ENCODE measurements around the gene TAB3. TPM values are rescaled to one million over a fixed set of nuclear protein-coding genes. Genes with fewer than 3 reads are reported as not detected.
A peak's percentile ranks its signal among the peaks of the same experiment; 100 is the strongest.

The TAB3 gene
- total and polyA plus RNA-seq, 3 experiments from 2014 or later: 7.6 to 21.4 (median 21.1) TPM

- peaks cover 0 to 32% (median 4%) of the 10 kb centered on the region in 3 donors for H3K36me3 Mint-ChIP-seq
- no peak overlapping the region for H3K27ac ChIP-seq (ENCODE audit: low read depth, low read length)
- no peak overlapping the region for H3K4me3 ChIP-seq (ENCODE audit: low read length)
- DNase-seq: no peak
- no peaks in the 10 kb centered on the region for H3K9me3 Mint-ChIP-seq
- H3K27me3 ChIP-seq (ENCODE audit: insufficient read depth, low read length, poor library complexity, severe bottlenecking): no peaks in the 10 kb centered on the region
- ChIA-PET CTCF (no interaction called here), POLR2A (no interaction called here)
- H3K4me1 ChIP-seq (ENCODE audit: insufficient read depth, low read length): peaks cover 12% of the 10 kb centered on the region
- H3K4me1 Mint-ChIP-seq: peaks cover 20 to 34% (median 23%) of the 10 kb centered on the region in 3 donors
- H3K9me3 ChIP-seq (ENCODE audit: low read length): no peaks in the 10 kb centered on the region
- H3K36me3 ChIP-seq (ENCODE audit: insufficient read depth, low read length): no peaks in the 10 kb centered on the region
- H3K4me3 Mint-ChIP-seq: no peak overlapping the region
- peak overlapping the region in 3 of 8 donors; percentile 29 to 80 (median 48) for H3K27ac Mint-ChIP-seq
- peaks cover 0 to 1% of the 10 kb centered on the region in 2 donors for H3K27me3 Mint-ChIP-seq
Observed at GRCh38 chrX:30830326-30830943, 58.6 kb downstream of the TAB3 start.

- no peak overlapping the region for H3K27ac ChIP-seq (ENCODE audit: low read depth, low read length)
- no peak overlapping the region for H3K4me3 ChIP-seq (ENCODE audit: low read length)
- Mint-ChIP-seq H3K4me3 (no peak overlapping the region), H3K27ac (no peak overlapping the region), H3K27me3 (peaks cover 1 to 4% of the 10 kb centered on the region in 2 donors), H3K9me3 (no peaks in the 10 kb centered on the region), H3K36me3 (peaks cover 0 to under 1% (median 0%) of the 10 kb centered on the region in 3 donors), H3K4me1 (peaks cover 13 to 19% (median 18%) of the 10 kb centered on the region in 3 donors)
- POLR2A ChIA-PET: no interaction called here
- H3K4me1 ChIP-seq (ENCODE audit: insufficient read depth, low read length): peaks cover 13% of the 10 kb centered on the region
- no peaks in the 10 kb centered on the region for H3K27me3 ChIP-seq (ENCODE audit: insufficient read depth, low read length, poor library complexity, severe bottlenecking)
- no peaks in the 10 kb centered on the region for H3K36me3 ChIP-seq (ENCODE audit: insufficient read depth, low read length)
- DNase-seq: no peak
- H3K9me3 ChIP-seq (ENCODE audit: low read length): no peaks in the 10 kb centered on the region
- CTCF ChIA-PET: no interaction called here
Observed at GRCh38 chrX:30824275-30824674, 64.8 kb downstream of the TAB3 start.

GRCh38 chrX:30822764-30823163 is 66.3 kb downstream of the TAB3 start:
- H3K4me1 ChIP-seq (ENCODE audit: insufficient read depth, low read length): peaks cover 13% of the 10 kb centered on the region
- CTCF ChIA-PET: interaction anchor here (0.7 kb wide), 1 partner anchor 15 kb away, joined by 3 read pairs; no protein-coding TSS in a partner anchor
- H3K4me3 ChIP-seq (ENCODE audit: low read length): no peak overlapping the region
- POLR2A ChIA-PET: no interaction called here
- no peaks in the 10 kb centered on the region for H3K27me3 ChIP-seq (ENCODE audit: insufficient read depth, low read length, poor library complexity, severe bottlenecking)
- no peak overlapping the region for H3K27ac Mint-ChIP-seq
- H3K9me3 ChIP-seq (ENCODE audit: low read length): no peaks in the 10 kb centered on the region
- H3K36me3 Mint-ChIP-seq: no peaks in the 10 kb centered on the region
- DNase-seq: no peak
- H3K27me3 Mint-ChIP-seq: peaks cover 1 to 6% of the 10 kb centered on the region in 2 donors
- H3K4me3 Mint-ChIP-seq: no peak overlapping the region
- H3K9me3 Mint-ChIP-seq: no peaks in the 10 kb centered on the region
- H3K36me3 ChIP-seq (ENCODE audit: insufficient read depth, low read length): no peaks in the 10 kb centered on the region
- H3K4me1 Mint-ChIP-seq: peaks cover 13 to 19% (median 18%) of the 10 kb centered on the region in 3 donors
- H3K27ac ChIP-seq (ENCODE audit: low read depth, low read length): no peak overlapping the region

- H3K4me3 ChIP-seq (ENCODE audit: low read length): no peak overlapping the region
- CTCF ChIA-PET: interaction anchor here (0.7 kb wide), 1 partner anchor 16 kb away, joined by 3 read pairs; no protein-coding TSS in a partner anchor
- DNase-seq: no peak
- H3K4me3 Mint-ChIP-seq: no peak overlapping the region
- POLR2A ChIA-PET: no interaction called here
- peaks cover 13 to 19% (median 18%) of the 10 kb centered on the region in 3 donors for H3K4me1 Mint-ChIP-seq
- no peaks in the 10 kb centered on the region for H3K36me3 Mint-ChIP-seq
- peaks cover 13% of the 10 kb centered on the region for H3K4me1 ChIP-seq (ENCODE audit: insufficient read depth, low read length)
- no peaks in the 10 kb centered on the region for H3K36me3 ChIP-seq (ENCODE audit: insufficient read depth, low read length)
- no peaks in the 10 kb centered on the region for H3K9me3 ChIP-seq (ENCODE audit: low read length)
- H3K27ac ChIP-seq (ENCODE audit: low read depth, low read length): no peak overlapping the region
- no peaks in the 10 kb centered on the region for H3K9me3 Mint-ChIP-seq
- H3K27me3 ChIP-seq (ENCODE audit: insufficient read depth, low read length, poor library complexity, severe bottlenecking): no peaks in the 10 kb centered on the region
- H3K27ac Mint-ChIP-seq: peak overlapping the region in 1 of 8 donors; percentile 48
- peaks cover 1 to 6% of the 10 kb centered on the region in 2 donors for H3K27me3 Mint-ChIP-seq
Observed at GRCh38 chrX:30822068-30822681, 66.9 kb downstream of the TAB3 start.

- H3K4me1 ChIP-seq (ENCODE audit: insufficient read depth, low read length): peaks cover 13% of the 10 kb centered on the region
- Mint-ChIP-seq H3K27ac (no peak overlapping the region), H3K4me3 (no peak overlapping the region), H3K27me3 (peaks cover 3 to 6% of the 10 kb centered on the region in 2 donors), H3K4me1 (peaks cover 13 to 16% (median 14%) of the 10 kb centered on the region in 3 donors), H3K36me3 (no peaks in the 10 kb centered on the region), H3K9me3 (no peaks in the 10 kb centered on the region)
- no peak overlapping the region for H3K27ac ChIP-seq (ENCODE audit: low read depth, low read length)
- DNase-seq: no peak
- ChIA-PET CTCF (no interaction called here), POLR2A (no interaction called here)
- H3K4me3 ChIP-seq (ENCODE audit: low read length): no peak overlapping the region
- no peaks in the 10 kb centered on the region for H3K9me3 ChIP-seq (ENCODE audit: low read length)
- no peaks in the 10 kb centered on the region for H3K27me3 ChIP-seq (ENCODE audit: insufficient read depth, low read length, poor library complexity, severe bottlenecking)
- no peaks in the 10 kb centered on the region for H3K36me3 ChIP-seq (ENCODE audit: insufficient read depth, low read length)
Observed at GRCh38 chrX:30821116-30821515, 67.9 kb downstream of the TAB3 start.

- no peak overlapping the region for H3K27ac ChIP-seq (ENCODE audit: low read depth, low read length)
- H3K9me3 ChIP-seq (ENCODE audit: low read length): no peaks in the 10 kb centered on the region
- Mint-ChIP-seq H3K9me3 (no peaks in the 10 kb centered on the region), H3K36me3 (no peaks in the 10 kb centered on the region), H3K27ac (no peak overlapping the region), H3K4me3 (no peak overlapping the region), H3K27me3 (peaks cover 1 to 6% of the 10 kb centered on the region in 2 donors), H3K4me1 (no peaks in the 10 kb centered on the region)
- no peaks in the 10 kb centered on the region for H3K27me3 ChIP-seq (ENCODE audit: insufficient read depth, low read length, poor library complexity, severe bottlenecking)
- H3K4me1 ChIP-seq (ENCODE audit: insufficient read depth, low read length): no peaks in the 10 kb centered on the region
- no peak for DNase-seq
- POLR2A ChIA-PET: no interaction called here
- H3K36me3 ChIP-seq (ENCODE audit: insufficient read depth, low read length): no peaks in the 10 kb centered on the region
- H3K4me3 ChIP-seq (ENCODE audit: low read length): no peak overlapping the region
- CTCF ChIA-PET: no interaction called here
Observed at GRCh38 chrX:30819080-30819479, 70.0 kb downstream of the TAB3 start.

GRCh38 chrX:30816079-30816478 is 73.0 kb downstream of the TAB3 start:
- no peak for DNase-seq
- Mint-ChIP-seq H3K9me3 (no peaks in the 10 kb centered on the region), H3K27ac (no peak overlapping the region), H3K4me3 (no peak overlapping the region), H3K4me1 (no peaks in the 10 kb centered on the region), H3K36me3 (no peaks in the 10 kb centered on the region), H3K27me3 (peaks cover 1 to 6% of the 10 kb centered on the region in 2 donors)
- Histone ChIP-seq H3K36me3 (ENCODE audit: insufficient read depth, low read length) (no peaks in the 10 kb centered on the region), H3K4me1 (ENCODE audit: insufficient read depth, low read length) (no peaks in the 10 kb centered on the region), H3K9me3 (ENCODE audit: low read length) (no peaks in the 10 kb centered on the region), H3K27ac (ENCODE audit: low read depth, low read length) (no peak overlapping the region), H3K27me3 (ENCODE audit: insufficient read depth, low read length, poor library complexity, severe bottlenecking) (no peaks in the 10 kb centered on the region), H3K4me3 (ENCODE audit: low read length) (no peak overlapping the region)
- CTCF ChIA-PET: no interaction called here
- POLR2A ChIA-PET: no interaction called here

GRCh38 chrX:30814978-30815377 is 74.1 kb downstream of the TAB3 start:
- no peak for DNase-seq
- CTCF ChIA-PET: no interaction called here
- no peak overlapping the region for H3K4me3 Mint-ChIP-seq
- Histone ChIP-seq H3K27ac (ENCODE audit: low read depth, low read length) (no peak overlapping the region), H3K9me3 (ENCODE audit: low read length) (no peaks in the 10 kb centered on the region), H3K4me3 (ENCODE audit: low read length) (no peak overlapping the region), H3K36me3 (ENCODE audit: insufficient read depth, low read length) (no peaks in the 10 kb centered on the region), H3K4me1 (ENCODE audit: insufficient read depth, low read length) (no peaks in the 10 kb centered on the region), H3K27me3 (ENCODE audit: insufficient read depth, low read length, poor library complexity, severe bottlenecking) (no peaks in the 10 kb centered on the region)
- POLR2A ChIA-PET: no interaction called here
- no peaks in the 10 kb centered on the region for H3K9me3 Mint-ChIP-seq
- H3K36me3 Mint-ChIP-seq: no peaks in the 10 kb centered on the region
- H3K4me1 Mint-ChIP-seq: no peaks in the 10 kb centered on the region
- no peak overlapping the region for H3K27ac Mint-ChIP-seq
- H3K27me3 Mint-ChIP-seq: peaks cover 1 to 6% of the 10 kb centered on the region in 2 donors
